Right forelimb (tissue), 1 donor: ENCODE measurements around the gene DUSP9.
"Not testable (repeated sequence)": the region's sequence is repeated elsewhere in the genome, so short reads cannot be mapped to it uniquely, and the experiment has no call there.

Experiments
- DNase-seq: peaks from one replicate; pipeline ENCODE4 v3.0.0-alpha.2; 2018

Gene DUSP9

GRCh38 chrX:153694687-153695270, 47.8 kb downstream of the DUSP9 start:
- no peak for DNase-seq

GRCh38 chrX:153696100-153696499, 49.1 kb downstream of the DUSP9 start:
- no peak for DNase-seq

- not testable (repeated sequence) for DNase-seq
Observed at GRCh38 chrX:153696538-153696937, 49.5 kb downstream of the DUSP9 start.

DNA sequence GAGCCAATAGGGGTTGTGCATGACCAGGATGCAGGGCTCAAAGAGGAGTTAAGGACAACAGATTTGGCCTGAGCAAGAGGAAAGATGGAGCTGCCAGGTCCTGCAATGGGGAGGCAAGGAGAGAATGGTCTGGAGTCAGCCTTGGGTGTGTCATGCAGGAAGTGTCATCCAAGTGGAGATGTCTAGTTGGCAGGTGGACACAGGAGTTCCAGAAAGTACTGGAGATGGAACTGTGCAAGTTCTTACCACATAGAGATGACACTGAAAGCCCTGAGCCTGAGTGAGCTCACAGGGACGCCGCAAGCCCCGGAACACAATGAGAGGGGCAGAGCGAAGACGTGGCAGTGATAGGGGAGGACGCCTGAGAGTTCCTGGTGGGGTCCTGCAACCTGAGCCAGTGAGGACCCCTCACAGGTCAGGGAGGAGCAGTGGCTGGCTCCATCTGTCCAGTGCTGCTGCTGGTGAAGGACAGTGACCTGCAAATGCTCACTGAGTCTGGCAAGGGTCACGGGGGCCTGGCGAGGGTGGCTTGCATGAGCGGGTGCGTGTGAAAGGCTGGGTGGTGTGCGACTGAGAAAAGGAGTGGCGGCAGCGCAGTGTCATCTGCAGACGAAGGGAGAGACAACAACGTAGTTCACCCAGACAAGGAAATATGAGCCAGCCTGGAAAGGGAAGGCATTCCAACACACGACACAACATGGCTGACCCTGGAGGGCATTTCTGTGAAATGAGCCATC, 50.2 kb downstream of the DUSP9 start:
- not testable (repeated sequence) for DNase-seq

- DNase-seq = no peak
Observed at GRCh38 chrX:153697924-153698865, 51.2 kb downstream of the DUSP9 start.

DNA sequence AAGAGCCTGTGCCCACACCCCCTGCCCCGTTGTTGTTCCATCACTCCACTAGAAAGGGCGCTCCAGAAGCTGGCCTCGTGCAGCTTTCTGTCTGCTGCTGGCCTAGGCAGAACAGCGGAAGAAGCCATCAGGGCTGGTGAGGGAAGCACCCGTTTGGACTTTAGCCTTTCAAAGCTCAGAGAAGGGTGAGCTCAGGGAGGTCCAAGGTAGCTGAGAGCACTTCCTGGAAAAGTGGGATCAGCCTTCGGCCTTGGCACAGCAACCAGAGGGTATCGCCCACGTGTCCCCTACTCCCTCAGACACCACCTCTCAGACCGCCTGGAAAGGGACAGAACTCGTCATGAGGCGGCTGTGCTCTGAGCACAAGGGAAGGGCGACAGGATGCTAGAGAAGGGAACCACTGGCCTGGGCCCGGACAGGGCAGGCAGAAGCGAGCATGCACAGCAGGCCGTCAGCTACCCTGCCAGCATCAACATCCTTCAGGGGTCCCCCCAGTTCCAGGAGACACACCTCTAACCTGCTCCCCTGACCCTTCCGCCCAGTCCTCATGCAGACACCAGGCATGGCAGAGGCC, 52.3 kb downstream of the DUSP9 start:
- not testable (repeated sequence) for DNase-seq

DNA sequence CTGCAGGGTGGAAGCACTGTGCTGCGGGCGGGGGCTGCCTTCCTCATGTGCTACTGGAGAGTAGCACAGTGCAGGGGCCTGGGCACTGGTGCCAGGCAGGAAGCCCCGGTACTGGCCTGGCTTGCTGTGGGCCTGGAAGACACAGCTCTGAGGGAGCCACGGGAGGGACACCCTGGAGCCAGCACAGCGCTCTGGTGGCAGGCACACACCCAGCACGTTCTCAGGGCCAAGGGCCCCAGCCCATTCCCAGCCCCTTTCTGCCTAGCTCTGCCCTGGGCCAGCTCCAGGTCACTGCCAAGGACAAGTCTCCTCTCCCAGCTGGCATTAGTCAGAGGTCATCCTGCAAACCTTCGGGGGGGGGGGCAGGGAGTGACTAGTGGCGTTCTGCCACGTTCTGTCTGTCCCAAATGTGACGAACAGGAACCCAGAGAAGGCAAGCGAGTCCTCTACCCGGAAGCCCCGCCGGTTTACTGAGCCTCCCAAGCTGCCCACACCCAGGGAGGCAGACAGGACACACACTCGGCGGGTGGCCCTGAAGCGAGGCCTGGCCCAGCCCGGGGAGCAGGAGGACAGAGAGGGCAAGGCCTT, 52.9 kb downstream of the DUSP9 start:
- not testable (repeated sequence) for DNase-seq

GRCh38 chrX:153700376-153700945, 53.5 kb downstream of the DUSP9 start:
- no peak for DNase-seq
